Mucosa of descending colon (tissue), 3 donors: ENCODE data around the gene B9D1. TPM values are rescaled to one million over a fixed set of nuclear protein-coding genes. Genes with fewer than 3 reads are reported as not detected.

Experiments used
- ATAC-seq: fragments of 200-7000 bp; cut with Tn5 transposase; one replicate; pipeline ENCODE4 v1.9.1; 2020; ENCODE audit warnings: mild to moderate bottlenecking, moderate library complexity
- DNase-seq, 3 donors: peaks; one replicate each; pipeline ENCODE4 v3.0.0-alpha.2; 2020
- H3K36me3 ChIP-seq: fragments of 200-600 bp; one replicate; pipeline ENCODE4 v1.8.0; 2021; ENCODE audit warnings: low read depth, mild to moderate bottlenecking
- H3K4me1 ChIP-seq: fragments of 200-600 bp; one replicate; pipeline ENCODE4 v1.8.0; 2021; ENCODE audit warnings: low read depth, mild to moderate bottlenecking
- H3K4me3 ChIP-seq: fragments of 200-600 bp; one replicate; pipeline ENCODE4 v1.8.0; 2021; ENCODE audit warnings: mild to moderate bottlenecking
- H3K9me3 ChIP-seq: fragments of 200-600 bp; one replicate; pipeline ENCODE4 v1.8.0; 2021; ENCODE audit warnings: mild to moderate bottlenecking
- CTCF ChIP-seq: fragments of 200-600 bp; IDR thresholded peaks from one replicate; pipeline ENCODE4 v1.8.0; 2022; ENCODE audit warnings: antibody characterized with exemption, mild to moderate bottlenecking
- intact Hi-C, 2 donors: fragments of 100-400 bp; cut with DNase I in 1 of 2; cut with micrococcal nuclease in 1 of 2; formaldehyde crosslinking; loops; one replicate each; pipeline versions ENCODE4 v1.11.0 to v1.11.1; 2022; cut with DNase I, micrococcal nuclease
- total RNA-seq, 3 donors: library from RNA; stranded (reverse); fragmentation: NEBNext Ultra II Directional in 2 of 3; extraction: Animal tissue kit (Norgen Biotek cat#: 25700) in 2 of 3; gene quantifications; one replicate each; pipeline versions ENCODE4 v1.2.1 to v1.2.4, GENCODE V29; 2021 to 2023
- donor health status: DM: no; HTN: no; CAD: no; lungs with moderate emphysema.
- donor health status: DM: no; HTN: no; CAD: no.
- donor health status: DM: no; HTN: yes; CAD: no.

The B9D1 gene
- total RNA-seq, 3 donors from 2014 or later: 5.1 to 11.8 (median 10.7) TPM

- Histone ChIP-seq H3K4me3 (no peak overlapping the region), H3K9me3 (no peaks in the 10 kb centered on the region), H3K36me3 (no peaks in the 10 kb centered on the region), H3K4me1 (peaks cover 7% of the 10 kb centered on the region)
- intact Hi-C loops: no loop called here
- no peak for ATAC-seq
- no peak for TF ChIP-seq CTCF
- no peak for DNase-seq
Observed at GRCh38 chr17:19321481-19322128, 40.9 kb downstream of the B9D1 start.

GRCh38 chr17:19320876-19321275 lies 41.6 kb downstream of the B9D1 start:
- Histone ChIP-seq H3K36me3 (no peaks in the 10 kb centered on the region), H3K9me3 (no peaks in the 10 kb centered on the region), H3K4me1 (peaks cover 7% of the 10 kb centered on the region), H3K4me3 (no peak overlapping the region)
- intact Hi-C loops: no loop called here
- ATAC-seq (no peak), DNase-seq (no peak)
- TF ChIP-seq CTCF: no peak

- Histone ChIP-seq H3K4me1 (peaks cover 7% of the 10 kb centered on the region), H3K9me3 (no peaks in the 10 kb centered on the region), H3K36me3 (no peaks in the 10 kb centered on the region), H3K4me3 (no peak overlapping the region)
- no peak for TF ChIP-seq CTCF
- intact Hi-C loops: no loop called here
- no peak for DNase-seq
- no peak for ATAC-seq
Observed at GRCh38 chr17:19319771-19320505, 42.6 kb downstream of the B9D1 start.

- Histone ChIP-seq H3K4me3 (no peak overlapping the region), H3K36me3 (no peaks in the 10 kb centered on the region), H3K9me3 (no peaks in the 10 kb centered on the region), H3K4me1 (peaks cover 7% of the 10 kb centered on the region)
- no peak for TF ChIP-seq CTCF
- DNase-seq (no peak), ATAC-seq (no peak)
- intact Hi-C loops: no loop called here
Observed at GRCh38 chr17:19318611-19319010, 43.9 kb downstream of the B9D1 start.

- Histone ChIP-seq H3K4me3 (no peak overlapping the region), H3K36me3 (no peaks in the 10 kb centered on the region), H3K9me3 (no peaks in the 10 kb centered on the region), H3K4me1 (peaks cover 7% of the 10 kb centered on the region)
- DNase-seq: peak; percentile 83 to 89 (median 85)
- peak; percentile 20 for TF ChIP-seq CTCF
- ATAC-seq: peak; percentile 98
- intact Hi-C loops: no loop called here
Observed at GRCh38 chr17:19317359-19318095, 45.0 kb downstream of the B9D1 start.
